Measurements from ENCODE around the gene RASGRP3.

DNA sequence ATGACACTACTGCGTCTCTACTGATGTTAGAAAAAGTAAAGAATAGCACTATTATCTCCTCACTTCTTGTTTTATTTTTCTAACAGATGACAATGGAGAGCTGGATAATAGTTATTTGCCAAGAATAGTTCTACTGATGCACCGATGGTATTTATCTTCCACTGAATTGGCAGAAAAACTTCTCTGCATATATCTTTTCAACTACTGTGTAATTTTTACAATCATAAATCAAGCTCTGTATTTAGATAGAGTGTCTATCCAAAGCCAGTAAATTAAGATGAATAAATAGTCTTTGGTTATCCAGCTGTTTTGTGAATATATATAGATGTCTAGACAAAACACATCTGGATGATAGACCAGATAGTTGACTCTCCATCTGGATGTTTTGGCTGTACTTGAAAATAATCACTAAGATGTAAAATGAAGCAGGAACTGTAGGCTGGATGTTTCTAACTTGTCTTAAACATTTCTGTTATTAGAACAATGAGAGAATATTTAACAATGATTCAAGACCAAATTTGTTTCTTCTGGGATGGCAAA lies 40.1 kb downstream of the RASGRP3 start:
- TF ChIP-seq POLR2A (IDR thresholded peaks at IDR 0.05; ENCODE audit: low read depth, low read length) = no peak
- TF ChIP-seq EZH2 (IDR thresholded peaks at IDR 0.05; ENCODE audit: borderline replicate concordance, low read depth, low read length, severe bottlenecking) = no peak
- TF ChIP-seq, protein P1, sequence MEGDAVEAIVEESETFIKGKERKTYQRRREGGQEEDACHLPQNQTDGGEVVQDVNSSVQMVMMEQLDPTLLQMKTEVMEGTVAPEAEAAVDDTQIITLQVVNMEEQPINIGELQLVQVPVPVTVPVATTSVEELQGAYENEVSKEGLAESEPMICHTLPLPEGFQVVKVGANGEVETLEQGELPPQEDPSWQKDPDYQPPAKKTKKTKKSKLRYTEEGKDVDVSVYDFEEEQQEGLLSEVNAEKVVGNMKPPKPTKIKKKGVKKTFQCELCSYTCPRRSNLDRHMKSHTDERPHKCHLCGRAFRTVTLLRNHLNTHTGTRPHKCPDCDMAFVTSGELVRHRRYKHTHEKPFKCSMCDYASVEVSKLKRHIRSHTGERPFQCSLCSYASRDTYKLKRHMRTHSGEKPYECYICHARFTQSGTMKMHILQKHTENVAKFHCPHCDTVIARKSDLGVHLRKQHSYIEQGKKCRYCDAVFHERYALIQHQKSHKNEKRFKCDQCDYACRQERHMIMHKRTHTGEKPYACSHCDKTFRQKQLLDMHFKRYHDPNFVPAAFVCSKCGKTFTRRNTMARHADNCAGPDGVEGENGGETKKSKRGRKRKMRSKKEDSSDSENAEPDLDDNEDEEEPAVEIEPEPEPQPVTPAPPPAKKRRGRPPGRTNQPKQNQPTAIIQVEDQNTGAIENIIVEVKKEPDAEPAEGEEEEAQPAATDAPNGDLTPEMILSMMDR (IDR thresholded peaks at IDR 0.05; ENCODE audit: extremely low read depth in 1 of 2, insufficient read depth in 1 of 2, low read depth in 1 of 2, low read length in 2 of 2) = no peak
- no peak for TF ChIP-seq POLR2AphosphoS5 (IDR thresholded peaks at IDR 0.05; ENCODE audit: insufficient read depth, low read depth, low read length)
- no peak for TF ChIP-seq FOS (IDR thresholded peaks at IDR 0.05; ENCODE audit: borderline replicate concordance, insufficient read depth, low read length)

Measured in endothelial cell of umbilical vein (primary cell).